Measurements from ENCODE around the gene PDE4B.
"Not testable (repeated sequence)": the region's sequence is repeated elsewhere in the genome, so short reads cannot be mapped to it uniquely, and the experiment has no call there.

The PDE4B gene

DNA sequence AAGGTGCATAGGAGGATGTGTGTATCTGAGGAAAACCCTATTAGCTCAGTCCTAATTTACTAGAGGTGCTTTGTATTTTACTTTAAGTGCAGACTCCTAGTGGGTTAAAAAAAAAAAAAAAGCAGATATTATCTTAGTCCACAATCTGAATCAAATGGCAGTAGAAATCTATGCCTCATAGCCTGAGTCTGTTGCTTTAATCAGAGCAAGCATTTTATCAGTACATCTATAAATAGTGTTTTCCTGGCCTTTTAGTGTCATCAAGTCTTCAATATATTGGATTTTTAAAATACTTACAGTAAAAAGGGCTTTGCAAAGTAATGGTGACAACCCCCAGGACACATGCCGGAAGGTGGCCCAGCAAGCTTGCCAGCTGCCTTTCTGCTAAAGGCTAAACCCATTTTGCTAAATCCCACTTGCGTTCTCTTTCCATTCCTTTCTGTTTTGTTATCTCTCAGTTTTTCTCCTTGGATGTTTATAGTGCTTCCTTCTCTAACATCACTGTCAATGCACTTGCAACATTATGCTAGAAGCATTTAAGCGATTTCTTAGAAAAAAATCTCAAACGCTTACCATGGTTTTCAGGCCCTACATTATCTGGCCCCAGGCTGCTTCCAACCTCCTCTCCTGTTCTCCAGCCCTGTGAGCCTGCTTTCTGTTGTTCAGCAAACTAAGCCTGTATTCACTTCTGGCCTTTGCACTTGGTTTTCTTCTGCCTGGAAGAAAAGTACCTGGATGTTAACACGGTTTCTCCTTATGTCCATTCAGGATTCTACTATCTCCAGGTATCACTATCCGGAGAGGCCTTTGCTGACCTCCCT lies 206.3 kb downstream of the PDE4B start:
- DNase-seq = no peak

DNA sequence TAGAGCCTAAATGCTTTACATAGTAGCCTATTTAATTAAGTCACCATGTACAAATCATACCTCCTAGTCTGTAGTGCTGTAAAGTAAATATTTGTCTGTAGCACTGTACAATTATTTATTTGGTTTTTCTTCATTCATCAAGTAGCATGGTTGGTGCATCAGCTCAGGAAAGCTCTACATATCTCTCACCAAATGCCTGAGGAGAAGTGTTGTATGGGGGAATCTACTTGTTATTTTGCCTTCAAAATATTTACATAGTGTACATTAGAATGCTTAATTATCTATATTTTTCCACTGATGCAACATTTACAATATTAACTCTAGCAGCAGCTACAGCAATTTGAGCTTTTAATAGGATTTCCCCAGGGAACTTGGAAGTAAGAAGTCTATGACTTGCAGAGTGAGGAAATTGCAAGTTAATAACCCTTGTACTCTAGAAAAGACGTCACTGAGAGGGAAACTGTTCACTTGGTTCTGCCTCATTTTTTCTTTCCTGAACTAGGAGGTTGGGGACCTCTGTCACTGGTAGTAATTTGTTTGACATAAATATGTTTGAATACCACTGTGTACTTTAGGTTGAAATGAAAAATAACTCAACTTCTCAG lies 207.4 kb downstream of the PDE4B start:
- no peak for DNase-seq

DNA sequence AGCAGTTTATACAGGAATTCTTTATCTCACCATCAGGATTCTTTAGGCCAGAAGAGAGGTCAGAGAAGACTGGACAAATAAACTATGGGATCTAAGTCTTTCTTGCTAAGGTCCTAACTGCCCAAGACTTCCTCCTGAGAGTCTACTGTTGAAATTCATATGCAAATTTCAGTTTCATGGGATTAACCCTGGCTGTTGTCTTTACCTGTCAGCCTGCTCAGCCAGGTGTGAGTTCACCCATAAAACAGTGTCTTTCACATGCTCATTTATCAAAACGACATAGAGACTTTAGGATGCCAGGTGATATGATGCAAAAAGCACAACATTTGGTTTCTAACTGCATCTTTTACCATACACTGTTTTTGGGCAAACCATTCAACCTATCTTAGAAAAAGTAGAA lies 211.0 kb downstream of the PDE4B start:
- DNase-seq = no peak

DNA sequence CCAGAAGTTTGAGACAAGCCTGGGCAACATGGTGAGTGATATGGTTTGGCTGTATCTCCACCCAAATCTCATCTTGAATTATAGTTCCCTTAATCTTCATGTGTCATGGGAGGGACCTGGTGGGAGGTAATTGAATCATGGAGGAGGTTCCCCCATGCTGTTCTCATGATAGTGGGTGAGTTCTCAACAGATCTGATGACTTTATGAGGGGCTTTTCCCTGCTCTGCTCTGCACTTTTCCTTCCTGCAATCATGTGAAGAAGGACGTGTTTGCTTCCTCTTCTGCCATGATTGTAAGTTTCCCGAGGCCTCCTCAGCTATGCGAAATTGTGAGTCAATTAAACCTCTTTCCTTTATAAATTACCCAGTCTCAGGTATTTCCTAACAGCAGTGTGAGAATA lies 213.8 kb downstream of the PDE4B start:
- not testable (repeated sequence) for DNase-seq

DNA sequence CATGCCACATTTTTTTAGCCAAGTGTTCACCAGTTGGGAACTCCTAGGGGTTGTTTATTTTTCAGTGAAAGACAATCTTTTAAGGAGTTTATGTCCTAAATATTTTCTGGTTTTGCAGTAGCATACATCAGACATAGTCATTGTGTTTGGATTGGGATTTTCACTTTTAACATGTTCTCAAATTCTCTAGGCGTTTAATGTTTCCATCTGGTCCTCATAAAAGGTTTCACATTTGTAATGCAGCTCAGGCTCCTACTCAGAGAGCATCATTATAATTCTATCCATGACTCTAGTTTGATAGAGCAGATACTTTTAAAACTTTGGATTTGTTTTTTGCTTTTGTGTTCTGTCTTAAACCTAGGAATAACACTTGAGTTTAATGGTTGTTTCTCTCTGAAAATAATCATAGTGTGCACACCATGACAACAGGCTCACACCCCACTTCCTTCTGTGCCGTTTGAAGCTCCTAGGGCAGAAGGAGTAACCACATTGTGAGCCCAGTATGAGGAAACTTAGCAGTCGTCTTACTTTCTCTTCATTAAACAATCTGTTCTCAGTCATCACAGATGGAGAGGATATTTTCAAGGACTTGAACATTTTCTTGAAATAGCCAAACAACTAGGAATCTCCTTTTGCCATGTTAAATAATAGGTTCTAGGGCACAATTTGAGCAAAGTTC lies 219.6 kb downstream of the PDE4B start:
- DNase-seq = no peak

DNA sequence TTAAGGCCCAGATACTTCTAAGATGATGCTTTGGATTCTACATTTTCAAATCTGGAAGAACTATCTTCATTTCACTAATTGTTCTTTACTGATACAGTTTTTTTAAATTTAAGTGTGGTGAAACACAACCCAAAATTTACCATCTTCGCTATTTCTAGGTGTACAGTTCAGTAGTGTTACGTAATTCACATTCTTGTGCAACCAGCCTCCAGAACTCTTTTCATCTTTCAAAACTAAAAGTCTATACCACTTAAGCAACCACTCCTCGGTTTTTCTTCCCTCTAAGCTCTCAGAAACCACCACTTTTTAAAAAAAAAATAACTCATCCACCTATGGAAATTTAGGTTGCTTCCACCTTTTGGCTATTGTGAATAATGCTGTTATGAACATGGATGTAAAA lies 220.7 kb downstream of the PDE4B start:
- DNase-seq = no peak

DNA sequence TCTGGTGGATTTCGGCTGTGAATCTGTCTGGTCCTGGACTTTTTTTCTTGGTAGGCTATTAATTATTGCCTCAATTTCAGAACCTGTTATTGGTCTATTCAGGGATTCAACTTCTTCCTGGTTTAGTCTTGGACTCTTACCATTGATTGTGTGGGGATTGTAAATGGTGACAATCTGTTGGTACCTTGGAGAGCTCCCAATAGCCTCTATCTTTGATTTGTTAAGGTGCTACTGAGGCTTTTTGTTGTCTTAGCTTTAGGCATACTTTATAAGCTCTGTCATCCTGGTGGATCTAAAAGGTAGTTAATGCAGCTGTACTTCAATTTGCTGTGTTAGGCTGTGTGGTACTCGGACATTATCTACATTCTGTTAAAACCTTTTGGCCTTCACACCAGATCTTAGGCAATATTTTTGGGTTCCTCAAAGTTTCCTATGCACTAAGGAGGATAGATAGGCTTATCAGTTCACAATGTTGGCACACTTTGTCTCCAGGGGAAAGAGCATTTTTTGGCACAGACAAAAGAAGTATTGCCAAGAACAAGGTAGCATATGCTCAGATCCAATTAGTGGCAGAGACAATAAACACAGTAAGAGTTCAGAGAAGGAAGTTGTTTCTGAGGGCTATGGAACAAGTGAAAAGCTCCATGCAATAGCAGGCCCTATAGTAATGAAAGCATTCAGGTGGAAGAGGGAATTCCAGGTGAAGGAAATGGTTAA lies 230.4 kb downstream of the PDE4B start:
- DNase-seq = no peak

DNA sequence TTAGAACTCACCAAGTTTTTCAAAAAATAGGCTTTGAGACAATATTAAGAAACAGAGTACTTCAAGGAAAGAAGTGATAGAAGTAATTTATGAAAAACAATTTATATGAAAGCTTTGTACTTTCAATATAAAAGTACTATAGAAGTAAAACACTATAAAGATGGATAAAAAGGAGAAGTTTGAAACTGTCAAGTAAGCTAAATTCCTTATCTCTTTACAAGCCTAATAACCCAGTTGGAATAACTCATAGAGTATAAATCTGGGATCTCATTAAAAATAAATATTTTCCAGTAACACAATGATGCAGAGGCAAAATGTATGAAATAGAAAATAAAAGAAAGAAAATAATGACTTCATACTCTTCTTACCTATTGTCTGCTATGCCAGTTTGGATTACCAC lies 232.5 kb downstream of the PDE4B start:
- no peak for DNase-seq

DNA sequence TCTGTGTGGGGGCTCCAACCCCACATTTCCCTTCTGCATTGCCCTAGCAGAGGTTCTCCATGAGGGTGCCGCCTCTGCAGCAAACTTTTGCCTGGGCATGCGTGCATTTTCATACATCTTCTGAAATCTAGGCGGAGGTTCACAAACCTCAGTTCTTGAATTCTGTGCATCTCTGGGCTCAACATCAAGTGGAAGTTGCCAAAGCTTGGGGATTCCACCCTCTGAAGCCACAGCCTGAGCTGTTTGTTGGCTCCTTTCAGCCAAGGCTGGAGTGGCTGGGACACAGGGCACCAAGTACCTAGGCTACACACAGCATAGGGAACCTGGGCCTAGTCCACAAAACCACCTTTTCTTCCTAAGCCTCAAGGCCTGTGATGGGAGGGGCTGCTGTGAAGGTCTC lies 235.3 kb downstream of the PDE4B start:
- DNase-seq = no peak

DNA sequence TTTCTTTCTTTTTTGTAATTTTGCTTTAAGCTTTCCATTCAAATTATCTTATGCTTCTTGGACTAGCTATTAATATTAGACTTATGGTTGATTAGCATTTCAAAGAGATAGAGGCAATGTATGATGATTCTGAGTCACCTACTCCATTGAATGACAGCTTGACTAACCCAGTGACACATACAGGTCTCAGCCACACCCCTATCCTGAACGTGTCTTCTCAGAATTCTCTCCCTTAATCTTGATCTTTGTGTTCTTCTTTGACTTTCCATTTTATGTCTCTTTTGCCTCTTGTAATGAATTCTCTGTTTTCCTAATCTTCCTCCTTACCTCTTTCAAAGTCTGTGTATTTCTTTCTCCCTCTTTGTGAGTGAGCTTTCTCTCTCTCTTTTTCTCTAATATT lies 241.1 kb downstream of the PDE4B start:
- no peak for DNase-seq

DNA sequence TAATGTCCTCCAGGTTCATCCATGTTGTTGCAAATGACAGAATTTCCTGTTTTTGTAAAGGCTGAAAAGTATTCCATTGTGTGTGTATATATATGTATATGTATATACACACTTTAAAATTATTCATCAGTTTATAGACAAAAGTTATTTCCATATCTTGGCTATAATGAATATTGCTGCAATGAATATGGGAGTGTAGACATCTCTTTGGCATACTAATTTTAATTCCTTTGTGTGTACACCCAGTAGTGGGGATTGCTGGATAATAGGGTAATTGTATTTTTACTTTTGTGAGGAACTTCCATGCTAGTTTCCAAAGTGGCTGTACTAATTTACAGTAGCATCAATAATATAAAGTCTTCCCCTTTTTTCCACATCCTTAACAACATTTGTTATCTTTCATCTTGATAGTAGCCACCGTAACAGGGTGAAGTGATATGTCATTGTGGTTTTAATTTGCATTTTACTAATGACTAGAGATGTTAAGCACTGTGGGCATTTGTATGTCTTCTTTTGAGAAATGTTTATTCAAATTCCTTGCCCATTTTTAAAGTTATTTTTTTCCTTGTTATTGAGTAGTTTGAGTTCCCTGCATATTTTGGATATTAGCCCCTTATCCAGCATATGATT lies 243.0 kb downstream of the PDE4B start:
- no peak for DNase-seq

DNA sequence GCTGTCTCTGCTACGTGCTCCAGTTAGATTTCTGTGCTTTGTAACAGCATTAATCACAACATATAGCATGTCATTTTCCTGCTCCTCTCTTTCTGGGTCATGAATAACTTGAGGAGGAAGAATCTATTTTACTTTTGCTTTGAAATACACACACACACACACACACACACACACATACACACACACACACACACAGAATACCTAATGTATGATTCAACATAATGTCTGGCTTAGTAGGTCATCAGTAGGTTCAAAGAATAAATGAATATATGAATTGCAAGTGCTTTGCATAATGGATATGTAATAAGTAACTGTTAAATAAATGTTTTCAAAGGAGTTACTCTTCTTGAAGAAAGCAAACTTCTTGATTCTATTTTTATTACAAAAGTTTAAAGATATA lies 249.0 kb downstream of the PDE4B start:
- DNase-seq = no peak

DNA sequence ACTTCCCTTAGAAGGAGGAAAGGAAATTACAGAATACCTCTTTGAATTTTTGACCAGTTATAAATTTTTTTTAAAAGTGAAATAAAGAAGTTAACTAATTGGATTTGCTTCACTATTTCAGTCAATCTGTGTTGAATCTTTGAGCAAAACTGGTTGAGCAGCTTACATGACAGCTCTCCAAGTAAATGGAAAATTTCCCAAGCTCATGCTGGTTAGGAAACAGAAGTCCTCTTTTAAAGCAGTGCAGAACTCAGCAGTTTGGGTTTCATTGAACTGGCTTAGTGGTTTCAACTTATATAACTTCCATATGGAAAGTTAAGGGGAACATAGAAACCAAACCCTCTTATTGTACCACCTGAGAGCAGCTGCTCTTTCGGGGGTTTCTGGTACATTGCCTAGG lies 250.5 kb downstream of the PDE4B start:
- DNase-seq = no peak

DNA sequence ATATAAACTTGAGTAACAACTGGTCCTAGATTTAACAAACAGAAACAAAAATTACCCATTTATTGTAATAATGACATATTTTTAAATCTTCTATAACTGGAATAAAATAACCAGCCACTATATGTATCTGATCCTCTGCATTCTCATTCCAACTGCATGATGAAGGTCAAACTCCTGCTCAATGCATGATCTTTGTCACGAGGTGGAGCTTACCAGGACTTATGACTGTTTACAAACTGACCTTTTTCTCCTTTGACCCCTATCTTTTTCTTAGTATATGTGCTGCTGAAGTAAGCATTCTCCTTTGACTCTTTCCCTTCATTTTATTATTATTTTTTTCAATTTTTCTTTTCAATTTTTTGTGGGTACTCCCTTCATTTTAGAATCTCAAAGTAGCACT lies 252.2 kb downstream of the PDE4B start:
- no peak for DNase-seq

DNA sequence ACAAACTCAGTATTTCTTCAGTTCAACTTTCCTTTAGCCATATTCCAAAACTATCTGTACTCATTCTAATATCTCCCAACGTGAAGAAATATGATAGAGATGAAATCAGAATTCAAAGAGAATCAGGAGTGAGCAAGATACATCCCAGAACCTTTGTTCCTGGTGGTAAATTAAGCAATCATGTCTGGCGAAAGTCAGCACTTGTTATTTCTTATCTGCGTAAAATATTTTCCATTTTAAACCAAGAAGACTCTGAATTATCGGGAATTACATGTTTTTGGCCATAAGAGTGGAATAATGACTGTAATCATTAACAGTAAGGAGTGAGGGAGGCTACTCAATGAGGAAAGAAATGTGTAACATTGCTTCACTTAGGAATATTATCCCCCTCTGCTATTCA lies 253.7 kb downstream of the PDE4B start:
- DNase-seq = no peak

DNA sequence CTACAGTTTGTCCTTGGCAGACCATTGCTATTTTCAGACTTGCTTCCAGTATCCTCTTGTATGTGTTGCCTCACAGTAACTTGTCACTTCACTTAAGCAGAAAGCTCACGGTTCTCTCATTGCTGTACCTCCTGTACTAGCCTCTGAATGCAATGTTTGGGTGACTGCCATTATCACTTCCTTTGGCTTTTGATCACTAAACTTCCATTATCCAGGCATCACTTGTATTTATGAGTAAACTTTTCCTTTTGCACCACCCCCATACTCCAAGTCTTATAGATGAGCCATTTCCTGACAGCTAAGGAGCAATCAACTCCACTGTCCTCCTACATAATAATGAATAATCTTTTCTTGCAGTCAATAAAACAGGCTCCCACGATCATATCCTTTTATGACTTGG lies 255.3 kb downstream of the PDE4B start:
- DNase-seq = no peak

DNA sequence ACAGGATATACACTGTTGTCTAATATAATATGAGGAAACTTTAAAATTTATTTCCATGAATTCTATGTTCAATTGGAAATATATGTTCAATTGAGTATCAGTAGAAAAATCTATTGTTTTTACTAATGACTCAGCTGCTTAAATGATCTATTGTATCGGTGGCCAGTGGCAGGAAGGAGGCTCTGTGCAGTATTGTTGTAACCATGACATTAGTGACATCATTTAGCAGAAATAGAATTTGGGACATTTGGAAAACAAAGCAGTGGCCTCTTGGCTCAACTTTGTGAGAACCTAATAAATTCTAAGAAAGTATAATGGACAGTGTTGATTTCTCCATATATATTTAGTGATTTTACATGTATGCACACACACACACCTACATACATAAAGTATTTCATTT lies 257.4 kb downstream of the PDE4B start:
- no peak for DNase-seq

DNA sequence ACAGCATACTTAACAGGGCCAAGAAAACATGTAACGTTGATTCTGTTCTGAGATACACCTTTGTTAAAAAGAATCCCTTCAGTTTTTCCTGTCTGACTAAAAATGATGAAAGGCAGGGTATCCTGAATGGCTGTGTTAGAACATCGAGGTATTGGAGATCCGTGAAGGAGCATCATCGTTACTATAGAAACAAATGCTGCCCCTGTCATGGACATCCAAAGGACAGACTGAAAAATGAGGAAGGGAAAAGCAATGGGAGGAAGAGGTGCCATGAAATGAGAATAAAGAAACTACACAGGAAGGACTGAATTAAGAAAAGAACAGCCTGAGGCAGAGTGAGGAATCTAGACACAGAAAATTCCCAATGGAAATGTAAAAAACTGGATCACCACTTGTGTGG lies 257.9 kb downstream of the PDE4B start:
- no peak for DNase-seq

DNA sequence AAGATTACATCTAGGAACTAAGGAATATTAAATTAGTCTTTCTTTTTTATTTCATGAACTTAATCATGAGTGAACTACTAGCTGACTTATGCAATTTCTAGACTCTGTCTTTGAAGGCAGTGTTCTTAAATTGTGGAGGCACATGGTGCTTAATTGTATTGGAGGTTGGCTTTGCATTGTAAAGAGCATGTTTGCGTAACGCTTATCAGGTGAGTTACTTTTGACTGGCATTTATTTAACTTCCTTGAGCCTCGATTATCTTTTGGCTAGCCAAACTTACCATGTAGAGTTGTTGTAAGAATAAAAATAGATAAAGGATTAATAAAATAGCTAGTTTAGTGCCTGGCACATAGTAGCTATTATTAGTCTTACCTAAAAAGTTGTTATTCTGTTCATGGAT lies 262.4 kb downstream of the PDE4B start:
- no peak for DNase-seq

DNA sequence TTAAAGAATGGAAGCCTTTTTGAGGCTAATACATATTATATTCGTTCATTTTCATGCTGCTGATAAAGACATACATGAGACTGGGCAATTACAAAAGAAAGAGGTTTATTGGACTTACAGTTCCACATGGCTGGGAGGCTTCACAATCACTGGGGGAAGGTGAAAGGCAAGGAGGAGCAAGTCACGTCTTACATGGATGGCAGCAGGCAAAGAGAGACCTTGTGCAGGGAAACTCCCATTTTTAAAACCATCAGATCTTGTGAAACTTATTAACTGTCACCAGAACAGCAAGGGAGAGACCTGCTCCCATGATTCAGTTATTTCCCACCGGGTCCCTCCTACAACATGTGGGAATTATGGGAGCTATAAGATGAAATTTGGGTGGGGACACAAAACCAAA lies 264.8 kb downstream of the PDE4B start:
- DNase-seq = not testable (repeated sequence)

DNA sequence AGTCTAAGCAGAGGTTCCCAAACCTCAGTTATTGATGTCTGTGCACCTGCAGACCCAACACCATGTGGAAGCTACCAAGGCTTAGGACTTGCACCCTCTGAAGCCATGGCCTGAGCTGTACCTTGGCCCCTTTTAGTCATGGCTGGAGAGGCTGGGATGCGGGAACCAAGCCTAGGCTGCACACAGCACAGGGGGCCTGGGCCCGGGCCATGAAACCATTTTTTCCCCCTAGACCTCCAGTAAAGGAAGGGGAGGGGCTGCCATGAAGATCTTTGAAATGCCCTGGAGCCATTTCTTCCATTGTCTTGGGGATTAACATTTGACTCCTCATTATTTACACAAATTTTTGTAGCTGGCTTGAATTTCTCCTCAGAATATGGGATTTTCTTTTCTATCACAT lies 265.9 kb downstream of the PDE4B start:
- no peak for DNase-seq

DNA sequence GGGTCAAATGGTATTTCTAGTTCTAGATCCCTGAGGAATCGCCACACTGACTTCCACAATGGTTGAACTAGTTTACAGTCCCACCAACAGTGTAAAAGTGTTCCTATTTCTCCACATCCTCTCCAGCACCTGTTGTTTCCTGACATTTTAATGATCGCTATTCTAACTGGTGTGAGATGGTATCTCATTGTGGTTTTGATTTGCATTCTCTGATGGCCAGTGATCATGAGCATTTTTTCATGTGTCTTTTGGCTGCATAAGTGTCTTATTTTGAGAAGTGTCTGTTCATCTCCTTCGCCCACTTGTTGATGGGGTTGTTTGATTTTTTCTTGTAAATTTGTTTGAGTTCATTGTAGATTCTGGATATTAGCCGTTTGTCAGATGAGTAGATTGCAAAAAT lies 274.5 kb downstream of the PDE4B start:
- DNase-seq = not testable (repeated sequence)
